Stimulated activated CD4-positive, alpha-beta T cell treated with anti-CD3 and anti-CD28 coated beads, Interleukin-12 subunit alpha, Interleukin-12 subunit beta, amount 100 ng/mL, for 4 hours (primary cell): ENCODE results near the gene SLC1A4.
"Not testable (repeated sequence)": the region's sequence is repeated elsewhere in the genome, so short reads cannot be mapped to it uniquely, and the experiment has no call there.

Source experiments
- DNase-seq: peaks from one replicate; pipeline ENCODE4 v3.0.0-alpha.2; 2020

SLC1A4 gene

GRCh38 chr2:65030476-65031332 is 41.5 kb downstream of the SLC1A4 start:
- no peak for DNase-seq

- peak; percentile 2 for DNase-seq
Observed at GRCh38 chr2:65031341-65032018, 42.3 kb downstream of the SLC1A4 start.

- DNase-seq: no peak
Observed at GRCh38 chr2:65032019-65032975, 43.1 kb downstream of the SLC1A4 start.

GRCh38 chr2:65033178-65033577 is 44.0 kb downstream of the SLC1A4 start:
- no peak for DNase-seq

GRCh38 chr2:65033667-65034066 is 44.5 kb downstream of the SLC1A4 start:
- DNase-seq: not testable (repeated sequence)

- no peak for DNase-seq
Observed at GRCh38 chr2:65035351-65035943, 46.2 kb downstream of the SLC1A4 start.

GRCh38 chr2:65037178-65037577 is 48.0 kb downstream of the SLC1A4 start:
- no peak for DNase-seq

GRCh38 chr2:65039640-65040039 is 50.4 kb downstream of the SLC1A4 start:
- no peak for DNase-seq

GRCh38 chr2:65040400-65041261 is 51.4 kb downstream of the SLC1A4 start:
- DNase-seq: peak; percentile 61

- DNase-seq: no peak
Observed at GRCh38 chr2:65043001-65043400, 53.8 kb downstream of the SLC1A4 start.

GRCh38 chr2:65044097-65044735 is 55.0 kb downstream of the SLC1A4 start:
- DNase-seq: no peak

- DNase-seq: no peak
Observed at GRCh38 chr2:65045651-65046050, 56.5 kb downstream of the SLC1A4 start.

GRCh38 chr2:65046633-65047407 is 57.6 kb downstream of the SLC1A4 start:
- no peak for DNase-seq

- DNase-seq: no peak
Observed at GRCh38 chr2:65049010-65049639, 59.9 kb downstream of the SLC1A4 start.

GRCh38 chr2:65050931-65051330 is 61.7 kb downstream of the SLC1A4 start:
- no peak for DNase-seq

GRCh38 chr2:65053199-65053598 is 64.0 kb downstream of the SLC1A4 start:
- DNase-seq: no peak

- DNase-seq: no peak
Observed at GRCh38 chr2:65054749-65055421, 65.7 kb downstream of the SLC1A4 start.

- DNase-seq: peak; percentile 50
Observed at GRCh38 chr2:65055422-65056214, 66.4 kb downstream of the SLC1A4 start.
